ENCODE results near the gene C8B. TPM values are rescaled to one million over a fixed set of nuclear protein-coding genes. Genes with fewer than 3 reads are reported as not detected.

The C8B gene
- total RNA-seq, 1 experiment from 2014 or later, result 0.10 TPM

DNA sequence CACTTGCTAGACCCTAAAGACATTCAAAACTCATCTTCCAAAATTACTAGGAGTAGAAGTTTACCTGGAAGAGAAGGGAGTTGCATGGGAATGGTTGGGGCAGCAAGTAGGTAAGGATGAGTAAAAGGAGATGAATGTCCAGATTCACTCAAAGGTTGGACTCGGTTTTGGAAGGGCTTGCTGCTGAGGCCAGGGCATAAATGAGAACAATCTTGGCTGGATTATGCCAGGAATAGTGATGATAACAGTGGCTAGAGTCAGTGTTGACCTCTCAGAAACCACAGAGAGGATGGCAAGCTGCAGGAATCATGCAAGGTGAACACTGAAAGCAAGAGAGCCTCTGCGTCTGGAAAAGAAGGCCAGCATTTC lies 67.8 kb downstream of the C8B start:
- RAD21 ChIA-PET (ENCODE audit: low non-redundant PET in 1 of 2, low total read pairs in 2 of 2, uncharacterized antibody in 2 of 2, unreplicated experiment in 2 of 2), result no interaction called here
- POLR2A ChIA-PET, result no interaction called here
- no peak overlapping the region for H3K4me2 ChIP-seq (ENCODE audit: low read length)
- DNase-seq (ENCODE audit: low read depth, low spot score) (no peak), ATAC-seq (no peak)
- TF ChIP-seq EGR1 (IDR thresholded peaks at IDR 0.05; ENCODE audit: low read depth) (no peak), POLR2AphosphoS5 (IDR thresholded peaks at IDR 0.05; ENCODE audit: low read depth, low read length) (no peak), RAD21 (IDR thresholded peaks at IDR 0.05; ENCODE audit: low read depth) (no peak), CEBPB (IDR thresholded peaks at IDR 0.05; ENCODE audit: low read depth) (no peak), TCF7L2 (IDR thresholded peaks at IDR 0.05; ENCODE audit: borderline replicate concordance, extremely low read depth, insufficient read depth, insufficient read length) (no peak), YY1 (IDR thresholded peaks at IDR 0.05; ENCODE audit: extremely low read depth, insufficient replicate concordance, low read depth, low read length) (no peak), ELF1 (IDR thresholded peaks at IDR 0.05; ENCODE audit: borderline replicate concordance, low read depth) (no peak), ZNF274 (IDR thresholded peaks at IDR 0.05; ENCODE audit: low read depth, low read length) (no peak), EZH2phosphoT487 (IDR thresholded peaks at IDR 0.05; ENCODE audit: borderline replicate concordance) (no peak), MAX (IDR thresholded peaks at IDR 0.05) (no peak), POLR2A (IDR thresholded peaks at IDR 0.05; ENCODE audit: borderline replicate concordance, extremely low read depth, insufficient read depth, insufficient read length) (no peak)
- TF ChIP-seq, protein P1, sequence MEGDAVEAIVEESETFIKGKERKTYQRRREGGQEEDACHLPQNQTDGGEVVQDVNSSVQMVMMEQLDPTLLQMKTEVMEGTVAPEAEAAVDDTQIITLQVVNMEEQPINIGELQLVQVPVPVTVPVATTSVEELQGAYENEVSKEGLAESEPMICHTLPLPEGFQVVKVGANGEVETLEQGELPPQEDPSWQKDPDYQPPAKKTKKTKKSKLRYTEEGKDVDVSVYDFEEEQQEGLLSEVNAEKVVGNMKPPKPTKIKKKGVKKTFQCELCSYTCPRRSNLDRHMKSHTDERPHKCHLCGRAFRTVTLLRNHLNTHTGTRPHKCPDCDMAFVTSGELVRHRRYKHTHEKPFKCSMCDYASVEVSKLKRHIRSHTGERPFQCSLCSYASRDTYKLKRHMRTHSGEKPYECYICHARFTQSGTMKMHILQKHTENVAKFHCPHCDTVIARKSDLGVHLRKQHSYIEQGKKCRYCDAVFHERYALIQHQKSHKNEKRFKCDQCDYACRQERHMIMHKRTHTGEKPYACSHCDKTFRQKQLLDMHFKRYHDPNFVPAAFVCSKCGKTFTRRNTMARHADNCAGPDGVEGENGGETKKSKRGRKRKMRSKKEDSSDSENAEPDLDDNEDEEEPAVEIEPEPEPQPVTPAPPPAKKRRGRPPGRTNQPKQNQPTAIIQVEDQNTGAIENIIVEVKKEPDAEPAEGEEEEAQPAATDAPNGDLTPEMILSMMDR (IDR thresholded peaks at IDR 0.05 in 2 of 3, conservative IDR thresholded peaks at IDR 0.05 in 1 of 3; ENCODE audit: borderline replicate concordance in 1 of 3, insufficient read depth in 1 of 3, low read depth in 2 of 3, low read length in 2 of 3), result no peak
- H3K4me3 ChIP-seq (replicated peaks in 1 of 2; ENCODE audit: low read depth in 1 of 2, low read length in 2 of 2), result no peak overlapping the region
- H2AFZ ChIP-seq (ENCODE audit: low read depth, low read length, poor library complexity, severe bottlenecking), result no peak overlapping the region
- no peaks in the 10 kb centered on the region for H3K36me3 ChIP-seq (ENCODE audit: control insufficient read depth in 1 of 2, insufficient read depth in 2 of 2, low read length in 2 of 2)
- BruUV-seq (replicated peaks), result no TSS peak
- no peaks in the 10 kb centered on the region for H3K9me3 ChIP-seq (ENCODE audit: control insufficient read depth in 1 of 2, insufficient read depth in 1 of 2, low read depth in 1 of 2, low read length in 2 of 2)
- H4K20me1 ChIP-seq (ENCODE audit: insufficient read depth), result no peaks in the 10 kb centered on the region
- CTCF ChIA-PET, result no interaction called here
- peaks cover 19% of the 10 kb centered on the region; the same call in 1 of the 2 replicates for H3K27me3 ChIP-seq (ENCODE audit: insufficient read depth, low read length)
- no peaks in the 10 kb centered on the region for H3K79me2 ChIP-seq (ENCODE audit: insufficient read depth, low read length)
- intact Hi-C loops (cut with micrococcal nuclease), result no loop called here
- H3K9ac ChIP-seq (ENCODE audit: low read length), result no peak overlapping the region
- no peaks in the 10 kb centered on the region for H3K4me1 ChIP-seq (ENCODE audit: control insufficient read depth in 1 of 2, insufficient read depth in 2 of 2, low read length in 2 of 2)
- H3K27ac ChIP-seq (ENCODE audit: low read depth, low read length), result no peak overlapping the region
- H3K9me2 ChIP-seq (ENCODE audit: insufficient read depth), result no peaks in the 10 kb centered on the region
